Keratinocyte (primary cell): ENCODE measurements around the gene RPL18.

Experiments used
- CTCF ChIP-seq, 3 experiments: IDR thresholded peaks in 1 of 3; conservative IDR thresholded peaks in 1 of 3; optimal IDR thresholded peaks in 1 of 3; 2 replicates in 2 of 3; 3 replicates in 1 of 3; pipeline versions ENCODE3 to v1.5.1; 2011; ENCODE audit warnings: low read length in 3 of 3, mild to moderate bottlenecking in 3 of 3, moderate library complexity in 2 of 3, control low read depth in 1 of 3, inconsistent platforms in 1 of 3; ENCODE audit not compliant: insufficient read depth in 2 of 3; ENCODE audit errors: extremely low read depth in 1 of 3
- EZH2 ChIP-seq: IDR thresholded peaks from one replicate; pipeline ENCODE4 v1.6.1; 2012; ENCODE audit warnings: inconsistent platforms, mild to moderate bottlenecking, low read length, moderate library complexity

DNA sequence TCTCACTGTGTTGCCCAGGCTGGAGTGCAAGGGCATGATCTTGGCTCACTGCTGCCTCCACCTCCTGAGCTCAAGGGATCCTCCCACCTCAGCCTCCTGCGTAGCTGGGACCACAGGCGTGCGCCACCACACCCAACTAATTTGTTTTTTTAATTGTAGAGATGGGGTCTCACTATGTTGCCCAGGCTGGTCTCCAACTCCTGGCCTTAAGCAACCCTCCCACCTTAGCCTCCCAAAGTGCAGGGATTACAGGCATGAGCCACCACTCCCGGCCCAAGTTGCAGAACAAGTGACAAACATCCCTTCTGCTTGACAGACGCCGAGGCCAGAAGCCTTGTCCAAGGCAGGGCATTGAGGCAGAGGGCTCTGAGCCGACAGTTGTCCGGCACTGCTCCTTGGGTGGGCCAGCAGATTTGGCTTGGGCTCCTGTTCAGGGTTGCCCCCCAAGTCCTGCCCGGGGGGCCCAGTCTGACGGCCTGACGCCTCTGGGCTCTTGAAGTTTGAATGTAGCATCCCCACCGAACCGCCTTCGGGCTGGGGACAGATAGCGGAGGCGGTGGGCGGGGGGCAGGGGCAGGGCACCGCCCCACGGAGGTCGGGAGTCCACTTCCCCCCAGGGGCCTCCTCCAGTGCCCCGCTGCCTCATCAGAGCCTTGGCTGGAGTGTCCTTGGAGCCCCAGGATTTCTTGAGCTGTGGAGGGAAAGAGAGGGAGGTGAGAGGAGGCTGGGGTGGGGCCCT lies 18.1 kb downstream of the RPL18 start:
- TF ChIP-seq CTCF (optimal IDR thresholded peaks at IDR 0.05 in 1 of 3, IDR thresholded peaks at IDR 0.05 in 1 of 3, conservative IDR thresholded peaks at IDR 0.05 in 1 of 3; ENCODE audit: extremely low read depth in 1 of 3, insufficient read depth in 2 of 3, low read length in 3 of 3) (no peak), EZH2 (no peak)
